GM15510 (cell line): Measurements from ENCODE around the gene PINLYP.

ENCODE experiments used
- POLR2A ChIP-seq: IDR thresholded peaks from 3 replicates; pipeline ENCODE4 v1.6.1; 2011; ENCODE audit warnings: borderline replicate concordance; ENCODE audit not compliant: insufficient read length; ENCODE audit errors: extremely low read depth

PINLYP gene

DNA sequence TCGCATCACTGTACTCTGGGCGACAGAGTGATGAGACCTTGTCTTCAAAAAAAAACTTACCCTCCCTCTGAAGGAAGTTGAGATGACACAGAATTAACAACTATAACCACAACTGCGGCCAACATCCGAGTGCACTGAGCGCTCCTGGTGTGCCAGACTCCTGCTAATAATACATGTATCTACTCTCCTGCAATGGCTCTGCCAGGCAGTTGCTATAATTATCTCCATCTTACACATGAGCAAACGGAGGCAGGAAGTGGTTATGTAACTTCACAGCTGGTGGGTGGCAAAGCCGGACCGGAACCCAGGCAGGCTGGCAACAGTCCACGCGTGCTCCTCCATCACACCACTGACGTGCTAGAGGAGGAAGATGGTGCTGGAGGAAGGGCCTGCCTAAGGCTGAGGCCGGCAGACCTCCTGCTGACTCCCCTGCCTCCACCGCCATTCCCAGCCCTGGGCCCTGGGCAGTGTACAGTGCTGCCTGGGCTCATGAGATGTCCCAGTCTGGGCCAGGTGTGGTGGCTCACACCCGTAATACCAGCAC is 12.8 kb upstream of the PINLYP start:
- no peak for TF ChIP-seq POLR2A

DNA sequence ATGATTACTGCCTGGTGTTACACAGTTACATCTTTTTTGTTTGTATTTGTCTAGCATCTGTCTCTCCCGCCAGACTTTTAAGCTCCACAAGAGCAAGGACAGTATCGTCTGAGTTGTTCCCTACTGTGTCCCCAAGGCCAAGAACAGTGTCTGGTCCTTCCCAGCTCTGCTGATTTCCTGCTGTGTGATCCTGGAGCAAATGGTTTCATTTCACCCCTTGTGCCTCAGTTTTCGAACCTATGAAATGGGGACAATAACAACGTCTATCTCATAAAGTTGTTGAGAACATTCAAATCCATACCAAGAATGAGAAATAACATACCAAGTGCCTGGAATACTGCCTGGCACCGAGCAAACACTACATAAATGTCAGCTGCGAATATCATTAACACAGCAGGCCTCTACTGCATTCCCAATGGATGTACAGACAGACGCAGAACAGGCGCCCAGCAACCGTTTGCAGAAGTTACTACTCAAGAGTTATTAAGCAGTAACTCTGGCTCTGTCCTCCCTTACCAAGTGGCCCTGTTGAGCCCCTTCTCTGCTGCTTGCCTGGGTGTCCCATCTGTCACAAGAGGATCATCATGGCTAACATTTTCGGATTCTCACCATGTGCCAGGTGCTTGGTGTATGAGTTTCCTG is 11.7 kb upstream of the PINLYP start:
- no peak for TF ChIP-seq POLR2A

DNA sequence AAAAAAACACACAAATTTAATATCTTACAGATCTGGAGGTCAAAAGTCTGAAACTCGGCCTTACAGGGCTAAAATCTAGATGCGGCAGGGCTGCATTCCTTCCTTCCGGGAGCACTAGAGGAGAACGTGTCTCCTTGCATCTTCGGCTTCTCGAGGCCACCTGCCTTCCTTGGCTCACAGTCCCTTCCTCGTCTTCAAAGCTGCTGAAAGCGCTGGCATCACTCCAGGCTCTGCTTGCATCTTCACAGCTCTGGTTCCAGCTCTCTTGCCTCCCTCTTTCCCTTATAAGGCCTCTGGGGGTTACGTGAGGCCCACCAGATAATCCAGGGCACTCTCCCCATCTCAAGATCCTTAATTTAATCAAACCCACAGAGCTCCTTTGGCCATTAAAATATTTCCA is 10.8 kb upstream of the PINLYP start:
- TF ChIP-seq POLR2A, result no peak

DNA sequence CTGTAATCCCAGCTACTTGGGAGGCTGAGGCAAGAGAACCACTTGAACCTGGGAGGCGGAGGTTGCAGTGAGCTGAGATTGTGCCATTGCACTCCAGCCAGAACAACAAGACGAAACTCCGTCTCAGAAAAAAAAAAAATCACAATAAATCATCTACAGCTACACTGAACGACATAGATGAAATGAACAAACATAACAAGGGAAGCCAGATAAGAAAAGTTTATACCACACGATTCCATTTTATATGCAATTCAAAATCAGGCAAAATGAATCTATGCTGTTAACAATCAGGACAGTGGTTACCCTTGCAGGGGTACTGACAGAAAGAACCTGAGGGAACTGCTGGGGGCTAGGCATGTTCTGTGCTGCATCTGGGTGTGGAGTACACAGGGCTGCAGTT is 5.9 kb upstream of the PINLYP start:
- TF ChIP-seq POLR2A, result no peak

DNA sequence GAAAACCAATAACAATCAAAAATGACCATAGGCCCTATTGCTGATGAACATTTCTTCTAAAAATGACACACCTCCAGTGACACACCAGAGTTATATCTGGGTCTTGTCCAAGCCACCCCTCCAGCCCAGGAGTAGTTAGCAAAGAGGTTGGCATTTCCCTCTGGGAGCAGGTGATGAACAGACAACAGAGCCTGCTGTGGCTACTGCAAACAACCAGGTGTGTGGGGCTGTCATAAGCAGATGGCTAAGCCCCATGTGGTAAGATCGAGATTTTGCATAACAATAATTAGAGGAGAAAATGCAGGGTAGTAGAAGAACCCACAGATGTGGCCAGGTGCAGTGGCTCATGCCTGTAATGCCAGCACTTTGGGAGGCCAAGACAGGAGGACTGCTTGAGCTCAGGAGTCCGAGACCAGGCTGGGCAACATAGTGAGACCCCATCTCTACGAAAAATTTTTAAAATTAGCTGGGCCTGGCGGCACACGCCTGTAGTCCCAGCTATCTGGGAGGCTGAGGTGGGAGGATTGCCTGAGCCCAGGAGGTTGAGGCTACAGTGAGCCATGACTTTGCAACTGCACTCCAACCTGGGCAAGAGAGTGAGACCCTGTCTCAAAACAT is 5.3 kb upstream of the PINLYP start:
- TF ChIP-seq POLR2A, result no peak

DNA sequence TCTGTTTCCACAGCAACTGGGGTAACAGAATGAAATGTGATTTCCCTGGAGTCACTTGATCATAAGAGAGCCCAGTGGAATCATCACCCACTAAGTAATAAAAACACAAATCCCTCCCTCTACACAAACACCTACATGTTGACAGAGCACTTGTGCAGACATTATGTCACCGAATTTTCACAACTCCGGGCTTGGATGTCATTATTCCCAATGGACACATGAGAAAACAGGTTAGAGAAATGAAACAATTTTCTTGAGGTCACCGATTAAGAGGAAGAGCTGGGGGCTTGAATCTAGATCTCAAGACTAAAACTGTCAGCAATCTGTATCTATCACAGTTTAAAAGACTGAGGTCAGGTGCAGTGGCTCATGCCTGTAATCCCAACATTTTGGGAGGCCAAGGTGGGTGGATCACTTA is 3.4 kb upstream of the PINLYP start:
- TF ChIP-seq POLR2A, result no peak

DNA sequence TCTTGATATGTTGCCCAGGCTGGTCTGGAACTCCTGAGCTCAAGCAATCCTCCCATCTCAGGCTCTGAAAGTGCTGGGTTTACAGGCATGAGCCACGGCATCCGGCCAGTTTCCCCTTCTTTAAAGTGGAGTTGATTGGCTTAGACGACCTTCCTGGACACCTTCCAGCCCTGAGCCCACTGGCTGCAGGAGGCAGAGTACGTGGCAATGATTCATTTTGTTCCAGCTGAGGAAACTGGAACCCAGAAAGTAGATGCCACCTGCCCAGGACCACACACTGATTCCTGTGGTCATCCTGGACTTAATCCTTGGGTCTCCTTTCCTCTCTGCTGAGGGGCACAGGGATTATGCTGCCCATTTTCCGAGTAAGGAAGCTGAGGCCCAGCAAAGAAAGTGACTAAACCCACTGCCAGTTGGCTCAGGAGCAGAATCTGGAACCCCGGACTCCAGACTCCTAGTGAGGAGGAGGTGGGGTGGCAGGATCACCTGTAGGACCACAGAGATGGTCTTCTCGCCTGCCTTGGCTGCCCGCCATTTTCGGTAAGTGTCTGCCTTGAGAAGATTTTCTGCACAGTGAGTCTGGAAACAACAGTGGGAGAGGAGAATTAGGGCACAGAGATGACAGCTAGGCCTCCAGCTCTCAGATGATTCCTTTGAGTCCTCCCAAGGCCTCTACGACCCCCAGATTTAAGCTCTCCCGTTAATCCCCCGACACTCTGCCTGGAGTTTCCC is 1.0 kb upstream of the PINLYP start:
- no peak for TF ChIP-seq POLR2A

DNA sequence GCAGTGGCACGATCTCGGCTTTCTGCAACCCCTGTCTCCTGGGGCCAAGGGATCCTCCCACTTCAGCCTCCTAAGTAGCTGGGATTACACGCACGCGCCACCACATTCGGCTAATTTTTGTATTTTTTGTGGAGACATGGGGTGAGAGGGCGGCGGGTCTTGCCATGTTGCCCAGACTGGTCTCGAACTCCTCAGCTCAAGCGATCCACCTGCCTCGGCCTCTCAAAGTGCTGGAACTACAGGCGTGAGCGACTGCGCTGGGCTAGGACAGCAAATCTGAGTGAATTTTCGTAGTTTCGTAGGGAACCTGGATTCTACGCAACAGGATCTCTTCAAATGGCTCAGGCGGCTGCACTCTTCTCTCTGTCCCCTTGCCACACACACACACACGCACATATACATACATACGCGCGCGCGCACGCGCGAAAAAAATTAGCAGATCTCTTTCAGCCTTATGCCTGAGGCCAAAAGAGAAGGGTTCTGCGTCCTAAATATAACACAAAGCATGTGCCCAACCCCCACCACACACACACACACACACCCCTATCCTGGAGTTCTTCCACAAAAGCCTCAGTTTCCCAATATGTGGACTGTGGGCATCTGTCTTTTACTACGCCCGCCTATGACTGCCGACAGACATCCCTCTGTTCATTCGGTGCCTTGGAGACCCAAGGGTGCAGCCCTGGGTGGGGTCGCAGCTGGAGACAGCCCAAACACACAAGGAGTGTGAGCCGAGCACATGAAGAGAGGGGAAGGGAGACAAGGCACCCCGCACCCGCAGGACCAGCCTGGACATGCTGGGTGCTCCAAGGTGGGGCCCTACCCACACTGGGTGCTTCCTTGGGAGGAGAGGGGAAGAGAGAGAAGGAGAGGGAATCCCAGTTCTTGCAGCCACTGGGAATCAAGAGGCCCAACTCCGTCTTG is 616 bp downstream of the PINLYP start:
- TF ChIP-seq POLR2A, result no peak

DNA sequence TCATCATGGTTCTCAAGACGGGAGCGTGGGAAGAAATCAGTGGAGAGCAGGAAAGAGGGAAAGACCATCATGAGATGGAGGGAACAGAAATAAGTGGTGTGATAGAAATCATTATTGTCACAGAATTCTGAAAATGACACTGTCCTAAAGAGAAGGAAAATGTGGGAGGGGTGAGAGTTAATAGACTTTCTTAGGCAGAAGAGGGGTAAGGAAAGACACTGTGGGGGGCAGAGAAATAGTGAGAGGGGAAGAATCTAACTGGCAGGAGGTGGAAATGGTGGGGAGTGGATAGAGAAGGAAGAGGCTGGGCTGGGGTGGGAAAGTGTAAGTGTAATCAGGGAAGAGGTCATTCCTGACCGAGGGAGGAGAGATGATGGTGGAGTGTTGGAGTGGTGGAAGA is 3.2 kb downstream of the PINLYP start:
- no peak for TF ChIP-seq POLR2A

DNA sequence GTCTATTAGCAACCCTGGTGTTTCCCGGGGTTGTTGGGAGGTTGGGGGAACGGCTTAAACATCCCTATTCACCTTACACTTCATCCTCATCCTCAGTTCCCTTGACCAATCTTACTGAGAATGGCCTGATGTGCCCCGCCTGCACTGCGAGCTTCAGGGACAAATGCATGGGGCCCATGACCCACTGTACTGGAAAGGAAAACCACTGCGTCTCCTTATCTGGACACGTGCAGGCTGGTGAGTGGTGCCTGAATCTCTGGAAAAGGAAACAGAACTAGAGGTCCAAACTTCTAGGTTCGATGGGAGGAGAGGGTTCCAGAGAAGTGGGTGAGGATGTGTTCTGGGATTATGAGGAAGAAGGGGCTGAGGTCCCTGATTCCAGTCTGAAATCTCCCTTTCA is 5.9 kb downstream of the PINLYP start:
- TF ChIP-seq POLR2A, result no peak

DNA sequence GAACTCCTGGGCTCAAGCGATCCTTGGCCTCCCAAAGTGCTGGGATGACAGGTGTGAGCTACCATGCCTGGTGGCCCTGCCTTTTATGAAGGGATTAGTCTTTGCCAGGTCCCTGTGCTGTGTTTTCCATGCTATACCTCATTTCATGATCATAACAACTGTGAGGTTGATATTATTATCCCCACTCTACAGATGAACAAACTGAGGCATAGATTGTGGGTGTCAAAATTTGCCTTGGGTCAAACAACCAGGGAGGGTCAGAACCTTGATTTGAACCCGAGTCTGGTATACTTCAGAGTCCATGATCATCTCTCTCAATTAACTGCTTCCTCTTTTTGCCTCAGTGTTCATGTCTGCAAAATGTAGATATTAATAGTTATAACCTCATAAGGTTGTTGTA is 6.9 kb downstream of the PINLYP start:
- TF ChIP-seq POLR2A, result no peak

DNA sequence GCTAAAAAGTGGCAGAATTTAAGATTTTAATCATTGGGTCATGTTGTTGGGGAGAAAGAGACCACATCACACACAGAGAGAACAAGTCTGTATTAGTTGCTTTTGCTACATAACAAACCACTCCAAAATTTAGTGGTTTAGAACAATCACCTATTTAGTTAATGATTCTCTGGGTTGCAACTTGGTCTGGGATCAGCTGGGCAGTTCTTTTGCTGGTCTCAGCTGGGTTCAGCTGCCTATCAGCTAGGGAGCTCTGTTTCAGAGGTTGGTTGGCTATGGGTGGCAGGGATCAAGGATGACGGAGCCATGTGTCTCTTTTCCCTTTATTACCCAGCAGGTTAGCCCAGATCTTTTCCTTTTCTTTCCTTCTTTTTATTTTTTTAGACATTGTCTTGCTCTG is 8.9 kb downstream of the PINLYP start:
- TF ChIP-seq POLR2A, result no peak

DNA sequence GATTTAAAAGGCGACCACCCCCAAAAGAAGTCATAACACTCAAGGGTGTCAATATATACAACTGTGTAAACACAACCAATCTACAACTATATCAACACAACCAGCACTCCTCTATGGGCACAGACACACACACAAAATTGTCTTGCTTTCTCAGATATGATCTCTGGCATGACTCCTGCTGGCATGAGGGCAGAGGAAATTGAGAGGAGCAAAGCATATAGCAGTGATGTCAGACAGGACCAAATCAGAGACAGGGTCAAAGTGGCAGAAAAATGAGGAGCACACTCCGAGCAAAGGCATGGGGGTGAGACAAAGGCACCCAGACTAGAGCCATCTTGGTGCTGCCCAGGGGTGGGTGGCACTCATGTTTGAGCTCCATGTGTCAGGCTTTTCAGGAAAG is 10.7 kb downstream of the PINLYP start:
- TF ChIP-seq POLR2A, result no peak

DNA sequence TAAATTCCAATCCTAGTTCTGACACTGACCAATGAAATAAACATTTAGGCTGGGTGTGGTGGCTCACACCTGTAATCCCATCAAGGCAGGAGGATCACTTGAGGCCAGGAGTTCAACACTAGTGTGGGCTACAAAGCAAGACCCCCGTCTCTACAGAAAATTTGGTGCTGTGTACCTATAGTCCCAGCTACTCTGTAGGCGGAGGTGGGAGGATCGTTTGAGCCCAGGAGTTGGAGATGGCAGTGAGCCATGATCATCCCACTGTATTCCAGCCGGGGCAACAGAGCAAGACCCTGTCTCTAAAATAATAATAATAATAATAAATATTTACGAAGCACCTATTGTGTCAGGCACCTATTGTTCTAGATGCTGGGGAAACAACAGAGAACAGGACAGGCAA is 13.7 kb downstream of the PINLYP start:
- TF ChIP-seq POLR2A, result no peak

DNA sequence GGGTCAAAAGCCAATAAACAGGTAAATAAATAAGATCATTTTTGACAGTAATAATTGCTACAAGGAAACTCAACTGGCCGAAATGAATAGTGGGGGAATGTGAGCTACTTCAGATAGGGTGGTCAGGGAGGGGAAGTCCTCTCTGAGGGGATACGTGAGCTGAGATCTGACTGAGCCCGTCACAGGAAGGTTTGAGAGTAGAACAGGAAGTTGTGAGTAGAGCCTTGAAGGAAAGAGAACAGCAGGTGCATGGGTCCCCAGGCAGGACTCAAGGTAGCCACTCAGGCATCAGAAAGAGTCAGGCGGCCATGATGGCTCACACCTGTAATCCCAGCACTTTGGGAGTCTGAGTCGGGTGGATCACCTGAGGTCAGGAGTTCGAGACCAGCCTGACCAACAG is 14.1 kb downstream of the PINLYP start:
- TF ChIP-seq POLR2A, result no peak

DNA sequence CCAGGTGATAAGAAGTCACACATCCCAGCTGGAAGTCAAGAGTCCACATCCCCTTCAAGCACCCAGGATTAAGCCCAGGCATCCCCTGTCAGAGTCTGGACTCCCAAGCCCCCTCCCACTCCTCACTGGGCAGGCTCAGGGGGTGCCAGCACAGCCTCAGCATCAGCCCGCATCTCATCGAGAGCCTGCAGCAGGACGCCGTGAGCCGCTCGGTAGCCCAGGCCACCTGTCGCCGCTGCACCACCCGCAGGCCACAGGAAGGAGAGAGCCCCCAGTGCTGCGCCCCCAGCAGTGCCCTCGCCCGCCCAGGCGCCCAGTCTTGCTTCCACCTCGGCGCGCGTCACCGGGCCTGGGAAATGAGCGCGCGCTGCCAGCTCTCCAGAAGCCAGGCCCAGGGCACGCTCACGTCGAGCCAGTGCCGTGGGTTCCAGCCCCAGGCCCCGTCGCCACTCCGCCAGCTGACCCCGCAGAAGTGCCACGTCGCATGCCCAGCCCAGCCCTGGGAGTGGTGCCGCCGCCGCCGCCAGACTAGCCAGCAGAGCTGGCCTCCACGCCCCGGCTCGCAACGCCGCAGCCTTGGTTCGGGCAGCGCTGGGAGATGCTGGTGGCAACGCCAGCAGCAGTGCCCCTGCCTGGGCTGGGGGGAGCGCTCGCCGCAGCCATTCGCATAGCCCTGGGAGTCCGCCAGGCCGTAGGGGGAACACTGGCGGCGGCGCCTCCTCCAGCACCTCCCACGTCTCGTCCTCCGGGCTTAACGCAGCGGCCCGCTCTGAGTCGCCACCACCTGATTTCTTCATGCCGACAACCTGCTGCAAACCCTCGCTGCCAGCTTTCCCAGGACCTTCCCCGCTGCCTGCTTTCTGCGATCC is 16.5 kb downstream of the PINLYP start:
- TF ChIP-seq POLR2A, result no peak
